ENCODE data around the gene RBP2. TPM values are rescaled to one million over a fixed set of nuclear protein-coding genes. Genes with fewer than 3 reads are reported as not detected.

Gene RBP2
- total and polyA plus RNA-seq, 10 of the 15 experiments (the other 5 are each of a cell fraction or from before 2014, with no cell fraction given) = not detected

DNA sequence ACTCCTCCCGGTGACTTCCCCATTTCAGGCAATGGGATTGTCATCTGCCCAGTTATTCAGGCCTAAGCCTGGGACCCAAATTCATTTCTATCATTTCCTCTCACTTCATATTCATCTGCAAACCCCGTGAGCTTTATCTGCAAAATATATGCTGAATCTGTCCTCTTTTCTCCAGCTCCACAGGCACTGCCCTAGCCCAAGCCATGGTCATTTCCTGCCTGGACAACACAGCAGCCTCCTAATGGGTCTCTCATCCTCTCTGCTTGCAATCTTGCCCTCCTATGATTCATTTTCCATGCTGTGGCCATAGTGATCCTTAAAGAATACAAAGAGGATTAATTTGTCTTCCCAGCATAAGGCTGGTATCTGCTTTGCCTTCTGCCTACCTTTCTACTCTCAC, 6.1 kb downstream of the RBP2 start:
- Histone ChIP-seq H3K4me1 (ENCODE audit: control insufficient read depth, insufficient read depth, low read length) (no peaks in the 10 kb centered on the region), H3K36me3 (ENCODE audit: control insufficient read depth in 2 of 2, insufficient read depth in 2 of 2, low read length in 1 of 2) (no peaks in the 10 kb centered on the region), H3K9ac (ENCODE audit: control insufficient read depth, insufficient read depth, low read length) (no peak overlapping the region), H3K27me3 (replicated peaks in 1 of 2; ENCODE audit: control insufficient read depth in 2 of 2, insufficient read depth in 2 of 2, low read length in 1 of 2) (no peaks in the 10 kb centered on the region), H2AFZ (ENCODE audit: control insufficient read depth, low read depth, low read length) (no peak overlapping the region), H3K27ac (ENCODE audit: control insufficient read depth, insufficient read depth) (no peak overlapping the region), H3K9me3 (replicated peaks; ENCODE audit: control insufficient read depth, insufficient read depth, low read length) (no peaks in the 10 kb centered on the region), H3K4me3 (no peak overlapping the region), H3K4me2 (ENCODE audit: control insufficient read depth, insufficient read depth) (no peak overlapping the region), H4K20me1 (ENCODE audit: control insufficient read depth, insufficient read depth) (no peaks in the 10 kb centered on the region), H3K79me2 (ENCODE audit: control insufficient read depth, insufficient read depth, low read length) (no peaks in the 10 kb centered on the region)
- intact Hi-C loops (cut with micrococcal nuclease; ENCODE audit: unreplicated experiment) (no loop called here), in situ Hi-C loops (cut with MboI) (no loop called here)
- no peak for ATAC-seq
- ChIA-PET SMC1A (ENCODE audit: uncharacterized antibody, unreplicated experiment) (interaction anchor here (1.0 kb wide), 1 partner anchor 8 kb away, joined by 3 read pairs; no protein-coding TSS in a partner anchor), POLR2A (no interaction called here), RAD21 (ENCODE audit: unreplicated experiment) (no interaction called here), CTCF (no interaction called here)
- TF ChIP-seq CHD2 (IDR thresholded peaks at IDR 0.05; ENCODE audit: borderline replicate concordance, low read depth, low read length) (no peak), STAT3 (IDR thresholded peaks at IDR 0.05; ENCODE audit: low read depth, low read length) (no peak), SREBF2 (IDR thresholded peaks at IDR 0.05; ENCODE audit: low read length) (no peak)
- TF ChIP-seq, protein P1, sequence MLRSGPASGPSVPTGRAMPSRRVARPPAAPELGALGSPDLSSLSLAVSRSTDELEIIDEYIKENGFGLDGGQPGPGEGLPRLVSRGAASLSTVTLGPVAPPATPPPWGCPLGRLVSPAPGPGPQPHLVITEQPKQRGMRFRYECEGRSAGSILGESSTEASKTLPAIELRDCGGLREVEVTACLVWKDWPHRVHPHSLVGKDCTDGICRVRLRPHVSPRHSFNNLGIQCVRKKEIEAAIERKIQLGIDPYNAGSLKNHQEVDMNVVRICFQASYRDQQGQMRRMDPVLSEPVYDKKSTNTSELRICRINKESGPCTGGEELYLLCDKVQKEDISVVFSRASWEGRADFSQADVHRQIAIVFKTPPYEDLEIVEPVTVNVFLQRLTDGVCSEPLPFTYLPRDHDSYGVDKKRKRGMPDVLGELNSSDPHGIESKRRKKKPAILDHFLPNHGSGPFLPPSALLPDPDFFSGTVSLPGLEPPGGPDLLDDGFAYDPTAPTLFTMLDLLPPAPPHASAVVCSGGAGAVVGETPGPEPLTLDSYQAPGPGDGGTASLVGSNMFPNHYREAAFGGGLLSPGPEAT (IDR thresholded peaks at IDR 0.05; ENCODE audit: low read depth) = no peak
- TF ChIP-seq, protein P2, sequence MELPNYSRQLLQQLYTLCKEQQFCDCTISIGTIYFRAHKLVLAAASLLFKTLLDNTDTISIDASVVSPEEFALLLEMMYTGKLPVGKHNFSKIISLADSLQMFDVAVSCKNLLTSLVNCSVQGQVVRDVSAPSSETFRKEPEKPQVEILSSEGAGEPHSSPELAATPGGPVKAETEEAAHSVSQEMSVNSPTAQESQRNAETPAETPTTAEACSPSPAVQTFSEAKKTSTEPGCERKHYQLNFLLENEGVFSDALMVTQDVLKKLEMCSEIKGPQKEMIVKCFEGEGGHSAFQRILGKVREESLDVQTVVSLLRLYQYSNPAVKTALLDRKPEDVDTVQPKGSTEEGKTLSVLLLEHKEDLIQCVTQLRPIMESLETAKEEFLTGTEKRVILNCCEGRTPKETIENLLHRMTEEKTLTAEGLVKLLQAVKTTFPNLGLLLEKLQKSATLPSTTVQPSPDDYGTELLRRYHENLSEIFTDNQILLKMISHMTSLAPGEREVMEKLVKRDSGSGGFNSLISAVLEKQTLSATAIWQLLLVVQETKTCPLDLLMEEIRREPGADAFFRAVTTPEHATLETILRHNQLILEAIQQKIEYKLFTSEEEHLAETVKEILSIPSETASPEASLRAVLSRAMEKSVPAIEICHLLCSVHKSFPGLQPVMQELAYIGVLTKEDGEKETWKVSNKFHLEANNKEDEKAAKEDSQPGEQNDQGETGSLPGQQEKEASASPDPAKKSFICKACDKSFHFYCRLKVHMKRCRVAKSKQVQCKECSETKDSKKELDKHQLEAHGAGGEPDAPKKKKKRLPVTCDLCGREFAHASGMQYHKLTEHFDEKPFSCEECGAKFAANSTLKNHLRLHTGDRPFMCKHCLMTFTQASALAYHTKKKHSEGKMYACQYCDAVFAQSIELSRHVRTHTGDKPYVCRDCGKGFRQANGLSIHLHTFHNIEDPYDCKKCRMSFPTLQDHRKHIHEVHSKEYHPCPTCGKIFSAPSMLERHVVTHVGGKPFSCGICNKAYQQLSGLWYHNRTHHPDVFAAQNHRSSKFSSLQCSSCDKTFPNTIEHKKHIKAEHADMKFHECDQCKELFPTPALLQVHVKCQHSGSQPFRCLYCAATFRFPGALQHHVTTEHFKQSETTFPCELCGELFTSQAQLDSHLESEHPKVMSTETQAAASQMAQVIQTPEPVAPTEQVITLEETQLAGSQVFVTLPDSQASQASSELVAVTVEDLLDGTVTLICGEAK (IDR thresholded peaks at IDR 0.05; ENCODE audit: borderline replicate concordance) = no peak
- 33% methylated on average over 2 of the region's 2 CpGs for WGBS (ENCODE audit: insufficient coverage, insufficient replicate concordance, low lambda C conversion rate, missing lambda C conversion rate)
- DNase-seq (ENCODE audit: low read depth, low spot score) = no peak
- no peak for FAIRE-seq
- no TSS peak for BruUV-seq (replicated peaks)

All from GM12878 (cell line).